ENCODE measurements around the gene ILKAP.

The ILKAP gene

DNA sequence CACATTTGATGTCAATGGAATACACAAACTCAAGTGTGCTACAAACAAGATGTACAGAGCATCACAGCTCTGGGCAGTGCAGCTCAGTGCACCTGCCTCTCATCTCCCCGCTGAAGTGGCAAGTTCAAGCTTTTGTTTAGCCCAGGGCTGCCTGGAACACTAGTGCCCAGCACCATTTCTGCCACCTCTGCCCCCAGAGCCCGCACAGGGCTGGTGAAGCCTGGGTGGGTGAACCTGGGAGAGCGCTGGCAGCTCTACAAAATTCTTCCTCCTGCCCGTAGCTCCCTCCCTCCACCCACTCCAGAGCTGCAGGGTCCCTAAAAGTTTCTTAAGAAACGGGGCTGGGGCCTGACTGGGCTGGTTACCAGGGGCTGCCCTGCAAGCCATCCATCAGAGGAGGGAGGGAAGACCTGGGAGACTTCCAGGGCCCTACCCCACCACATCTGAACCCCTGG, 34.8 kb upstream of the ILKAP start:
- TF ChIP-seq, protein P1, sequence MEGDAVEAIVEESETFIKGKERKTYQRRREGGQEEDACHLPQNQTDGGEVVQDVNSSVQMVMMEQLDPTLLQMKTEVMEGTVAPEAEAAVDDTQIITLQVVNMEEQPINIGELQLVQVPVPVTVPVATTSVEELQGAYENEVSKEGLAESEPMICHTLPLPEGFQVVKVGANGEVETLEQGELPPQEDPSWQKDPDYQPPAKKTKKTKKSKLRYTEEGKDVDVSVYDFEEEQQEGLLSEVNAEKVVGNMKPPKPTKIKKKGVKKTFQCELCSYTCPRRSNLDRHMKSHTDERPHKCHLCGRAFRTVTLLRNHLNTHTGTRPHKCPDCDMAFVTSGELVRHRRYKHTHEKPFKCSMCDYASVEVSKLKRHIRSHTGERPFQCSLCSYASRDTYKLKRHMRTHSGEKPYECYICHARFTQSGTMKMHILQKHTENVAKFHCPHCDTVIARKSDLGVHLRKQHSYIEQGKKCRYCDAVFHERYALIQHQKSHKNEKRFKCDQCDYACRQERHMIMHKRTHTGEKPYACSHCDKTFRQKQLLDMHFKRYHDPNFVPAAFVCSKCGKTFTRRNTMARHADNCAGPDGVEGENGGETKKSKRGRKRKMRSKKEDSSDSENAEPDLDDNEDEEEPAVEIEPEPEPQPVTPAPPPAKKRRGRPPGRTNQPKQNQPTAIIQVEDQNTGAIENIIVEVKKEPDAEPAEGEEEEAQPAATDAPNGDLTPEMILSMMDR (IDR thresholded peaks at IDR 0.05; ENCODE audit: insufficient read depth, low read length, missing control alignments): no peak
- ChIA-PET POLR2A (no interaction called here), CTCF (interaction anchor here (21.6 kb wide), 1 partner anchor 22 kb away, joined by 223 read pairs; no protein-coding TSS in a partner anchor)
- no peak for DNase-seq (ENCODE audit: low read depth, low spot score)
- no peak overlapping the region for H3K4me3 ChIP-seq (ENCODE audit: low read depth, low read length)

DNA sequence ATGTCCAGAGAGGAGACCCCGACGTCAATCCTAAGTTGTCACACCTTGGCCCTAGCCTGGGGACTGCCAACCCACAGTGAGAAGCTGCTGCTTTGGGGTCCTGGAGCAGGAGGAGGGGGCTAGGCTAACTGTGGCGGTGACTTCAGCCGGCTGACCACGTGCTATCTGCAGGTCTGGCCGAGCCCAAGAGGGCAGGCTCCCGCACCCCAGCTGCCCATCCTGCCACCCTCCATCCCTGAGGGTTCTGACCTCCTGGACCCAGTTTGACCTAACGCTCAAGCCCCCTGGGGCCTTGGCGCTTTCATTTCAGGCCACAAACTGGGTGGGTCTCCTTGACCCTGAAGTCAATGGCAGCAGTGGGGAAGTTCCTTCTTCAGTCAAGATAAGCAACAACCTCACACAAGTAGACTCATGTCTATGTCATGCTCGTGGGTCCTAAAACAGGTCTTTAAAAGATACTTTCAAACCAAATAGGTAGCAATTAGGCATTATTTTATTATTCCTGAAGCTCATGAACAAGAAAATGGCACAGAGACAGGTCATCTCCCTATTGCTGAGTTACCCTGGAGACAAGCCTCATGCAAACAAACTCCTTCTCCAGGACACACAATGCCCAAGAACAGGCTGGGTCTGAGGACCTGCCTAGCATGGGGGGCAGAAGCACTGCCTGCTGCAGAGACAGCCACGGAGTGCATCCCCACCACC, 34.1 kb upstream of the ILKAP start:
- H3K4me3 ChIP-seq (ENCODE audit: low read depth, low read length): no peak overlapping the region
- TF ChIP-seq, protein P1 (IDR thresholded peaks at IDR 0.05; ENCODE audit: insufficient read depth, low read length, missing control alignments): no peak
- DNase-seq (ENCODE audit: low read depth, low spot score): no peak
- ChIA-PET POLR2A (no interaction called here), CTCF (interaction anchor here (21.6 kb wide), 1 partner anchor 23 kb away, joined by 223 read pairs; no protein-coding TSS in a partner anchor)

DNA sequence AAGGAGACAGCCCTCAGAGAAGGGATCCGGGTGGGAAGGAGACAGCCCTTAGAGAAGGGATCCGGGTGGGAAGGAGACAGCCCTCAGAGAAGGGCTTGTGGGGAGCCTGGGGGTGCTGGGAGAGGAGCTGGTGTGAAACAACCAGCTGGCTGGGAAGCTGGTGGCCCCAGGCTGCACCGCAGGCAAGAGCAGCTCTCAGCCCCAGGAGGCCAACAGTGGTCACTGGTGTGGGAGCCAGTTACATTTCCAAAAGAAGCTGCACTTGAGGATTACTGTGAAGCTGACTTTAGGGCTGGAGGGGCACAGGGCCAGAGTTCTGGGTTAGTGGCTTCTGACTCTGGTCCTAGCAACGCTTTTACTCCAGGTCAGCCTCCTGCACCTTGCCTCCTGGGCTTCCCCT, 33.1 kb upstream of the ILKAP start:
- CTCF ChIA-PET: interaction anchor here (21.6 kb wide), 1 partner anchor 24 kb away, joined by 223 read pairs; no protein-coding TSS in a partner anchor
- TF ChIP-seq, protein P1 (IDR thresholded peaks at IDR 0.05; ENCODE audit: insufficient read depth, low read length, missing control alignments): no peak
- POLR2A ChIA-PET: no interaction called here
- DNase-seq (ENCODE audit: low read depth, low spot score): no peak
- no peak overlapping the region for H3K4me3 ChIP-seq (ENCODE audit: low read depth, low read length)

DNA sequence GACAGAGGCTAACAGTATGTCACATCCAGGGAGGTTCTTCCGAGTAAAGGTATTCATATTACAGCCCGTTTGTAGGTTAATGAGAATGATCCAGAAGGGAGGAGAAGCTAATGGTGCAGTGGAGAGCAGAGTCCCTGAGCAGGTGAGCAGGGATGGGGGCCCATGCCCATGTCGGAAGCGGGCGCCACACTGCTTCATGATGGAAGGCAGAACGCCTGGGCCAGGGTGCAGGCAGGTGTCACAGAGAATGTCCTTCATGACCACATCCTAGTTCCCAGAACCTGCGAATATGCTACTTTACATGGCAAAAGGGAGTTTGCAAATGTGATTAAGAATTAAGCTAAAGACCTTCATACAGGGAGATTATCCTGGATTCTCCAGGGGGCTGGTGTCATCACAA, 32.4 kb upstream of the ILKAP start:
- DNase-seq (ENCODE audit: low read depth, low spot score): no peak
- H3K4me3 ChIP-seq (ENCODE audit: low read depth, low read length): no peak overlapping the region
- CTCF ChIA-PET: interaction anchor here (21.6 kb wide), 1 partner anchor 25 kb away, joined by 223 read pairs; no protein-coding TSS in a partner anchor
- POLR2A ChIA-PET: no interaction called here
- TF ChIP-seq, protein P1 (IDR thresholded peaks at IDR 0.05; ENCODE audit: insufficient read depth, low read length, missing control alignments): no peak

DNA sequence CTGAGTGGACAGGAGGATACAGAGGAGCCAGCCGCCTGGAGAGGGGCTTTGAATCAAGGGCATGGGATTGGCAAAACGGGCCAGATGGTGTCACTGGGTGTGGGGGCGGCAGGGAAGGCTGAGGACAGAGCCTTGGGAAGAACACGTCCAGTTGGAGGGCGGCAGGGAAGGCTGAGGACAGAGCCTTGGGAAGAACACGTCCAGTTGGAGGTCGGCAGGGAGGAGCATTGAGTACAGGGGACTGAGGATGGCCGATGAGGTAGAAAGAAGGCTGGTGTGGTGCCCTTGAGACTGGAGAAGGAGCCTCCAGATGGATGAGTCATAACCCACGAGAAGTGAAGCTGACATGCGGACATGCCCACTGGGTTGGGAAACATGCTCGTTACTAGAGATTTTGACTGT, 31.8 kb upstream of the ILKAP start:
- POLR2A ChIA-PET: no interaction called here
- CTCF ChIA-PET: interaction anchor here (21.6 kb wide), 1 partner anchor 25 kb away, joined by 223 read pairs; no protein-coding TSS in a partner anchor
- no peak for DNase-seq (ENCODE audit: low read depth, low spot score)
- TF ChIP-seq, protein P1 (IDR thresholded peaks at IDR 0.05; ENCODE audit: insufficient read depth, low read length, missing control alignments): no peak
- no peak overlapping the region for H3K4me3 ChIP-seq (ENCODE audit: low read depth, low read length)

DNA sequence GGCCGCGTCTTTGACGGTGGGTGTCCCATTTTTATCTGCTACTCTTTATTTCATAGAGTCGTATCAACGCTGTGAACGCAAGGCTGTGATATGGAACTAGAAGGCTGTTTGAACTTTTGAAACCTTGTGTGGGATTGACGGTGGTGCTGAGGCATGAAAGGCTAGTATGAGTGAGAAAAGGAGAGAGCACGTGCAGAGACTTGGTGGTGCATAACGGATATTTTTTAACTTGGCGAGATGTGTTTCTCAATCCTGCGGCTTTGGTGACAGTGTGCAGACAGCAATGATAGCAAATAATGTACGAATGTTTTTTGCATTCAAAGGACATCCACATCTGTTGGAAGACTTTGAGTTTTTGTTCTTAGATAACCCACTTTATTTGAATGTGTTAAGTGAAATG, 30.1 kb upstream of the ILKAP start:
- ChIA-PET POLR2A (no interaction called here), CTCF (no interaction called here)
- no peak for DNase-seq (ENCODE audit: low read depth, low spot score)
- H3K4me3 ChIP-seq (ENCODE audit: low read depth, low read length): no peak overlapping the region
- TF ChIP-seq, protein P1 (IDR thresholded peaks at IDR 0.05; ENCODE audit: insufficient read depth, low read length, missing control alignments): no peak

All from AG04449 (cell line).